Mucosa of rectum (tissue), 2 donors: ENCODE data around the gene BRF1.

ENCODE experiments used
- H3K27ac ChIP-seq, 2 donors: one replicate each; pipeline ENCODE4 v1.7.0; 2013; ENCODE audit warnings: inconsistent platforms in 2 of 2, low read depth in 2 of 2, low read length in 2 of 2
- H3K27me3 ChIP-seq, 2 donors: one replicate each; pipeline ENCODE4 v1.7.0; 2013; ENCODE audit warnings: low read length in 2 of 2; ENCODE audit not compliant: control insufficient read depth in 2 of 2, insufficient read depth in 2 of 2
- H3K36me3 ChIP-seq, 2 donors: one replicate each; pipeline ENCODE4 v1.7.0; 2013; ENCODE audit warnings: low read length in 2 of 2; ENCODE audit not compliant: control insufficient read depth in 2 of 2, insufficient read depth in 2 of 2
- H3K4me1 ChIP-seq, 2 donors: one replicate each; pipeline ENCODE4 v1.7.0; 2013; ENCODE audit warnings: low read length in 2 of 2, mild to moderate bottlenecking in 1 of 2; ENCODE audit not compliant: control insufficient read depth in 2 of 2, insufficient read depth in 2 of 2
- H3K4me3 ChIP-seq, 2 donors: one replicate each; pipeline ENCODE4 v1.7.0; 2013; ENCODE audit warnings: low read length in 2 of 2
- H3K9ac ChIP-seq, 2 donors: one replicate each; pipeline ENCODE4 v1.7.0; 2013; ENCODE audit warnings: low read length in 2 of 2, low read depth in 1 of 2, mild to moderate bottlenecking in 1 of 2
- H3K9me3 ChIP-seq, 2 donors: one replicate each; pipeline ENCODE4 v1.7.0; 2013; ENCODE audit warnings: low read length in 2 of 2; ENCODE audit not compliant: control insufficient read depth in 2 of 2
- donor health status: healthy.
- donor health status: Normal muscosa, but diverticular disease.

The BRF1 gene

GRCh38 chr14:105168093-105168420 is 132.7 kb downstream of the BRF1 start:
- Histone ChIP-seq H3K9ac (no peak overlapping the region), H3K36me3 (no peaks in the 10 kb centered on the region), H3K27ac (no peak overlapping the region), H3K27me3 (peaks cover 5 to 13% of the 10 kb centered on the region in 2 donors), H3K4me3 (peak overlapping the region; percentile 23 to 44), H3K4me1 (peaks cover 7 to 8% of the 10 kb centered on the region in 2 donors), H3K9me3 (no peaks in the 10 kb centered on the region)

- H3K27ac ChIP-seq = no peak overlapping the region
- H3K36me3 ChIP-seq = no peaks in the 10 kb centered on the region
- H3K4me1 ChIP-seq = peaks cover 7 to 8% of the 10 kb centered on the region in 2 donors
- H3K9ac ChIP-seq = no peak overlapping the region
- peak overlapping the region; percentile 23 to 44 for H3K4me3 ChIP-seq
- H3K9me3 ChIP-seq = no peaks in the 10 kb centered on the region
- H3K27me3 ChIP-seq = peaks cover 5 to 13% of the 10 kb centered on the region in 2 donors
Measured at GRCh38 chr14:105167303-105168092, 133.3 kb downstream of the BRF1 start.

GRCh38 chr14:105166571-105167302 is 134.1 kb downstream of the BRF1 start:
- Histone ChIP-seq H3K4me1 (peaks cover 7 to 8% of the 10 kb centered on the region in 2 donors), H3K9ac (no peak overlapping the region), H3K36me3 (no peaks in the 10 kb centered on the region), H3K4me3 (no peak overlapping the region), H3K27me3 (peaks cover 5 to 13% of the 10 kb centered on the region in 2 donors), H3K27ac (no peak overlapping the region), H3K9me3 (no peaks in the 10 kb centered on the region)

- H3K9me3 ChIP-seq = no peaks in the 10 kb centered on the region
- peaks cover 5 to 11% of the 10 kb centered on the region in 2 donors for H3K27me3 ChIP-seq
- no peak overlapping the region for H3K27ac ChIP-seq
Measured at GRCh38 chr14:105165761-105166485, 134.9 kb downstream of the BRF1 start.

GRCh38 chr14:105165134-105165704 is 135.6 kb downstream of the BRF1 start:
- no peak overlapping the region for H3K4me3 ChIP-seq
- no peak overlapping the region for H3K27ac ChIP-seq
- peaks cover 7 to 8% of the 10 kb centered on the region in 2 donors for H3K4me1 ChIP-seq

More at GRCh38 chr14:105165761-105166485, 134.9 kb downstream of the BRF1 start:
- Histone ChIP-seq H3K4me3 (no peak overlapping the region), H3K9ac (peak overlapping the region in 1 of 2 donors; percentile 17), H3K4me1 (peaks cover 7 to 8% of the 10 kb centered on the region in 2 donors), H3K36me3 (no peaks in the 10 kb centered on the region)

GRCh38 chr14:105163040-105163742 is 137.6 kb downstream of the BRF1 start:
- no peaks in the 10 kb centered on the region for H3K27me3 ChIP-seq
- H3K9ac ChIP-seq = no peak overlapping the region
- no peak overlapping the region for H3K27ac ChIP-seq
- H3K4me1 ChIP-seq = peaks cover 7 to 8% of the 10 kb centered on the region in 2 donors
- H3K36me3 ChIP-seq = no peaks in the 10 kb centered on the region
- no peak overlapping the region for H3K4me3 ChIP-seq
- H3K9me3 ChIP-seq = no peaks in the 10 kb centered on the region

More at GRCh38 chr14:105165134-105165704, 135.6 kb downstream of the BRF1 start:
- H3K36me3 ChIP-seq = no peaks in the 10 kb centered on the region
- H3K27me3 ChIP-seq = peaks cover 5 to 6% of the 10 kb centered on the region in 2 donors
- H3K9me3 ChIP-seq = no peaks in the 10 kb centered on the region
- peak overlapping the region in 1 of 2 donors; percentile 17 for H3K9ac ChIP-seq

- Histone ChIP-seq H3K4me1 (peaks cover 5 to 8% of the 10 kb centered on the region in 2 donors), H3K27me3 (no peaks in the 10 kb centered on the region), H3K27ac (no peak overlapping the region), H3K4me3 (no peak overlapping the region), H3K9ac (no peak overlapping the region), H3K9me3 (no peaks in the 10 kb centered on the region), H3K36me3 (no peaks in the 10 kb centered on the region)
Measured at GRCh38 chr14:105162669-105162979, 138.2 kb downstream of the BRF1 start.

GRCh38 chr14:105161964-105162668 is 138.7 kb downstream of the BRF1 start:
- Histone ChIP-seq H3K9me3 (no peaks in the 10 kb centered on the region), H3K27me3 (no peaks in the 10 kb centered on the region), H3K9ac (no peak overlapping the region), H3K4me1 (peaks cover 4 to 8% of the 10 kb centered on the region in 2 donors), H3K4me3 (no peak overlapping the region), H3K27ac (no peak overlapping the region), H3K36me3 (no peaks in the 10 kb centered on the region)

GRCh38 chr14:105161309-105161708 is 139.5 kb downstream of the BRF1 start:
- no peak overlapping the region for H3K4me3 ChIP-seq
- peaks cover 4 to 8% of the 10 kb centered on the region in 2 donors for H3K4me1 ChIP-seq
- H3K27ac ChIP-seq = no peak overlapping the region
- no peaks in the 10 kb centered on the region for H3K36me3 ChIP-seq
- H3K27me3 ChIP-seq = no peaks in the 10 kb centered on the region
- H3K9ac ChIP-seq = no peak overlapping the region
- no peaks in the 10 kb centered on the region for H3K9me3 ChIP-seq
